SJSA1 (cell line): ENCODE measurements around the gene REPIN1. TPM values are rescaled to one million over a fixed set of nuclear protein-coding genes. Genes with fewer than 3 reads are reported as not detected.

Experiments used
- DNase-seq, 2 experiments: peaks; one replicate each; pipeline ENCODE4 v3.0.0-alpha.2; 2015 to 2020; ENCODE audit warnings: low spot score in 2 of 2, low read depth in 1 of 2
- H3K27ac ChIP-seq: fragments of 250-450 bp; sonication (Bioruptor Pico); 2 replicates; pipeline ENCODE4 v1.5.1; 2020; ENCODE audit warnings: mild to moderate bottlenecking, moderate library complexity
- H3K27me3 ChIP-seq: fragments of 250-450 bp; sonication (Bioruptor Pico); replicated peaks from 2 replicates; pipeline ENCODE4 v1.5.1; 2020; ENCODE audit warnings: mild to moderate bottlenecking, moderate library complexity
- H3K36me3 ChIP-seq: fragments of 250-450 bp; sonication (Bioruptor Pico); 2 replicates; pipeline ENCODE4 v1.5.1; 2020; ENCODE audit warnings: mild to moderate bottlenecking
- H3K4me1 ChIP-seq: fragments of 250-450 bp; sonication (Bioruptor Pico); replicated peaks from 2 replicates; pipeline ENCODE4 v1.6.1; 2021; ENCODE audit warnings: mild to moderate bottlenecking
- H3K4me3 ChIP-seq: fragments of 250-450 bp; sonication (Bioruptor Pico); 2 replicates; pipeline ENCODE4 v1.5.1; 2020; ENCODE audit warnings: mild to moderate bottlenecking
- H3K9me3 ChIP-seq: fragments of 250-450 bp; sonication (Bioruptor Pico); replicated peaks from 2 replicates; pipeline ENCODE4 v1.5.1; 2020; ENCODE audit warnings: mild to moderate bottlenecking
- total RNA-seq: library from RNA; depleted of rRNA; stranded (reverse); fragments of >200 nt; shearing (Covaris generic); gene quantifications from 2 replicates; pipeline ENCODE4 v1.2.3, GENCODE V29; 2014; rRNA removed

The REPIN1 gene
- total RNA-seq = 55.7 and 62.4 TPM in 2 replicates

DNA sequence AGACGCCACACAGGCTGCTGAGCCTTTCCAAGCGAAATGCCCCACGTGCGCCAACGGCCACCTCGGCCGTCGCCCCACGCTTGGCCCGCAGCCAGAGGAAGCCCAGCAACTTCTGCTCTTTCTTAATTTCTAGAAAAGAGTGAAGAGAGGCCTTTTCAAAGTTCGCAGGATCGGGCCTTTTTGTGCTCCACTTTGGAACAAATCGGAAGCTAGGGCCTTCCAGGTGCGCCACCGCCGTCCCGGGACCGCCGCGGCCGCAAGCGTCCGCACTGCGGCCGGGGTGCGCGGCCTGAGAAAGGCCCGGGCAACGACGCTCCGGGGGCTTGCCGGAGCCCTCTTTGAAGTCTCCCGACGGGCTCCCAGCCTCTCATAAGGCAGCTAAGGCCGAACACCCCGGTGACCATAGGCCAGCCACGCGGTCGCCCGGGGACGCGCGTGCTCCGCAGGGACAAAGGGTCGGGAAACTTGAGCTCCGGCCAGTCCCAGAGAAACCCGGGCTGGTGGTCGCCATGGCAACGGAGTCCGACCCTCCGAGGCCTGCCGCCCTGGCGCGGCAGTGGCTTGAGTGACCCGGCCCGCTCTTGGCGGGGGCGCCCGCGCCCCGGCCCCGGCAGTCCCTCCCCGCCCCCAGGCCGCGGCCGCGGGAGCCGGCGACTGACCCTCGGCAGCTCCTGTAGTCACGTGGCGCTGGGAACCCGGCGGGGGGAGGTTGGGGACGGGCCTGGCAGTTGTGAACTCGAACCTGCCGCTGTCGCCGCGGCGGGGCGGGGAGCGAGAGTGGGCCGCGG, at the start of gene REPIN1:
TSS of gene REPIN1 (plus strand) at position 727 of the 788 bp plus-strand sequence. CDS start 890 bp downstream, outside the sequence.
- Histone ChIP-seq H3K27ac (peak within 1 kb of the TSS; percentile 89), H3K9me3 (no peaks in the 10 kb centered on the region)
- DNase-seq = peak; percentile 78 to 91

DNA sequence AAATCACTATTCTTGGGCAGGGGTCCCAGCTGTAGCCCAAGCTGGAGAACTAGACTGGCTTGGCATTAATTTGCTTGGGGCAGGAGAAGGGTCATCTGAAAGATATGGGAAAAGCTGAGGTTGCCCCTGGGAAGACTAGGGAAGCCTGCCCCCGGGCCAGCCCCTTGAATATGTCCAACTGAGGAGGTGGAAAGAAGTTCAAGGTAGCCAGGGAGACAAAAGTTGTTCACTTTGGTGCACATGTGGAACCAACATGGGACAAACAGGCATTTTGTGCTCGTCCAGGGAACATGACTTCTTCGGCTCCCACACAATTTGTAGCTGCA, 46.9 kb upstream of the REPIN1 start:
- H3K4me1 ChIP-seq = no peaks in the 10 kb centered on the region
- H3K27me3 ChIP-seq = no peaks in the 10 kb centered on the region
- DNase-seq = no peak
- H3K9me3 ChIP-seq = no peaks in the 10 kb centered on the region
- no peak overlapping the region for H3K4me3 ChIP-seq
- H3K27ac ChIP-seq = no peak overlapping the region
- no peaks in the 10 kb centered on the region for H3K36me3 ChIP-seq

More for the DNA sequence above, at the start of gene REPIN1:
- Histone ChIP-seq H3K4me1 (peaks cover 18% of the 10 kb centered on the region), H3K4me3 (peak within 1 kb of the TSS; percentile 93), H3K36me3 (peaks cover 44% of the 10 kb centered on the region), H3K27me3 (no peaks in the 10 kb centered on the region)

DNA sequence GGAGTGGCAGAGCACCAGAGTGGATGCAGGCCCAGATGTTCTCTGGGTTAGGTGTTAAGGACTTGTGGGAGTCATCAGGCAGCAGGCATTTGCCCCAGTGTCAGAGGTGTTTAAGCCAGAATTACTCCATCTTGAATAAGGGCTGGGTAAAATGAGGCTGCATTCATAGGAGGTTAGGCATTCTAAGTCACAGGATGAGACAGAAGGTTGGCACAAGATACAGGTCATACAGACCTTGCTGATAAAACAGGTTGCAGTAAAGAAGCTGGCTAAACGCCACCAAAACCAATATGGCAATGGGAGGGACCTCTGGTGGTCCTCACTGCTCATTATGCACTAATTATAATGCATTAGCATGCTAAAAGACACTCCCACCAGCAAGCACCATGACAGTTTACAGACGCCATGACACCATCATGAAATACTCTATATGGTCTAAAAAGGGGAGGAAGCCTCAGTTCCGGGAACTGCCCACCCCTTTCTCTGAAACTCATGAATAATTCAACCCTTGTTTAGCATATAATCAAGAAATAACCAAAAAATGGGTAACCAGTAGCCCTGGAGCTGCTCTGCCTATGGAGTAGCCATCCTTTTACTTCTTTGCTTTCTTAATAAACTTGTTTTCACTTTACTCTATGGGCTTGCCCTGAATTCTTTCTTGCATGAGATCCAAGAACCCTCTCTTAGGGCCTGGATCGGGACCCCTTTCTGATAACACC, 46.3 kb upstream of the REPIN1 start:
- DNase-seq = no peak
- no peaks in the 10 kb centered on the region for H3K36me3 ChIP-seq
- no peaks in the 10 kb centered on the region for H3K9me3 ChIP-seq
- no peaks in the 10 kb centered on the region for H3K27me3 ChIP-seq
- no peak overlapping the region for H3K4me3 ChIP-seq
- H3K4me1 ChIP-seq = no peaks in the 10 kb centered on the region
- H3K27ac ChIP-seq = no peak overlapping the region

DNA sequence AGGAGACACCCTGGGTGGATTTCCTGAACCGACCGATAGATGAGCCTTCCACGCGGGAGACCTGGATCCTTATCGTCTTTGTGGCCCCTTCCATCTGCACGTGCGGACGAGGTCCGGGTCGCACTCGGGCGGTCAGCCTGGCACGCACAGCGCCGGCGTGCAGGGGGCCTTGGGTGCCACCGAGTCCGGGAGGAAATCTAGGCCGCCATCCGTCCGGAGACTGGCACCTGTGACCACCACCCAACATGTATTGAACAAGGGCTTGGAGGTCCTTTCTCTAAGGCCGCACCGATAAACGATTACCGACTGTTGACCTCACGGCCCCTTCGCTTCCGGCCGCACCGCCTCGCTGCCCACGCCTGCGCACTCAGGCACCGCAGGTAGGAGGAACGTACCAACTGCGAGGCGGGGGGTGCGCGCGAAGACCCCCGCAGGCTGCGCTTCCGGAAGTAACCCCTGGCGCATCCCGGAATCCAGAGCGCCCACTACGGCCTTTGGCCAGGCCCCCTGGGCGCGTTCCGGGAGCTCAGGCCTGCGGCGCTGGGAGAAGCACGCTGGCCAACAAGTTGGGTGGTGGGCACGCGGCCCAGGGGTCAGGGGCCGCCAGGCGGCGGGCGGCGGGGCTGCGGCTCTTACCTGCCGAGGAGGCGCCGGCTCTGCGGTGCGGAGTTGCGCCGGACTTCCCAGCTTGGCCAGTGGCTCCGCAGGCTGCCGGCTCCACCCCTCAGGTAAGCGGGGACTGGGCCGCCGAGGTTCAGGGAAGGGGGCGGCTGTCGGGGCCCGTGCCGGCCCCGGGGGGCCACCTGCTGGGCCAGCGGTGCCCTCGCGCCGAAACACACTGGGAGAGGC, 45.6 kb upstream of the REPIN1 start, which contains the start of the genes ACTR3C and LRRC61:
TSS of gene ACTR3C (minus strand) at position 713 of the 849 bp plus-strand sequence. CDS start 28,249 bp downstream, outside the sequence.
TSS of gene LRRC61 (plus strand) at position 523 of the 849 bp plus-strand sequence. CDS start 13,507 bp downstream, outside the sequence.
- Histone ChIP-seq H3K4me3 (no peak within 1 kb of the TSS), H3K4me1 (no peaks in the 10 kb centered on the region), H3K36me3 (no peaks in the 10 kb centered on the region), H3K27me3 (no peaks in the 10 kb centered on the region), H3K9me3 (no peaks in the 10 kb centered on the region), H3K27ac (no peak within 1 kb of the TSS)
- DNase-seq = no peak

DNA sequence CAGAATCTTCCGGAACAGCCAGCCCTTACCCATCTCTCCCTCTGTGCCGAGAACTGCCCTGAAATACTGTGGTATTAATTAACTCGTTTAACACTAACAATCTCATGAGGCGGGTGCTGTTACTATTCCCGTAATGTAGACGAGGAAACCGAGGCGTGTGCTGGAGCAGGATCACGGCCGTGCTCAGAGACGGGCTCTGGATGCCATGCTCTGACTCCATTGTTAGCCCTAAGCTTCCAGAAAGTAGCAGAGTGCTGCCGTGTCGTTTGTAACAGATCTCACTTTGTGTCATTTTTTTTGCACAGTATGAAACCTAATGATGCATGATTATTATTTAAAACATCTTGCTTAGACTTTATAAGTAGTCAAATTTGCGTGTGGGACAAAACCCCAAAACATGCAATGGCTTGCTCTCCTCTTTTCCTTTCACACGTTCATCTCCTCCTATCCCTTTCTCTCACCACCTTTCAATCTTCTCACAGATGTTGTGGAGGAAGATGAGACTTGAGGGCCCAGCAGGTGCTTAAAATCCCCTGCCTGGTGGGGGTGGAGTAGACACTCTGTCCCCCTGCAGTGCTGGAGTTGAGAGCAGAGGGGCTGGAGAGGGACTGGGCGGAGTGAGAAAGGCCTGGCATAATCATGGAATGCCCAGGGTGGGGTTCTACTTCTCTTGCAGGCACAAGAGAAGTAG, 44.8 kb upstream of the REPIN1 start:
- Histone ChIP-seq H3K27ac (no peak overlapping the region), H3K4me3 (no peak overlapping the region), H3K9me3 (no peaks in the 10 kb centered on the region), H3K36me3 (no peaks in the 10 kb centered on the region), H3K4me1 (no peaks in the 10 kb centered on the region), H3K27me3 (no peaks in the 10 kb centered on the region)
- no peak for DNase-seq

DNA sequence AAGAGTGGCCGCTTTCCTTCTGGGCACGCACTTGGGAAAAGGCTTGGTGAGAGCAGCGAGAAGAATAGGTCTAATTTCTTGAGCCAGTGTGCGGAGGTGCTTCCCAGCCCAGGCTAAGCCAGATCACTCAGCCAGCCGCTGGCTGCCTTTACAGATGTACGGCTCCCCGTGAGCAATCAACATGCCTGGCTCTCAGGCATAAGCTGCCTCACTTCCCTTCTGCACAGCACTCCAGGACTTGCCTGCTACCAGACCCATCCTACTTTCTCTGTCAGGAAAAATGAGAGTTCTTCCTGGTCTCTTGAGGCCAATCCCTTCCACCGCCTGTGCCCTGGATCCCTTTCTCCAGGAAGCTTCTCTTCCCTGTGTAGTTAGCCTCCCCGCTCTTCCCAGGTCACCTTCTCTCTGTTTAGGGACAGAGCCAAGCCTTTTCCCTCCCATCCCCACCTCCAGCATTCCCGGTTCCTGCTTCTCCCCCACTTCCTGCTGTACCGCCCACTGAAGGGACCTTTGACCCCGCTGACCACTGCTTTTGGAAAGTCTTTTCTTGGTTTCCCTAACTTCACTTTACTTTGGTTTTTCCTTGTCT, 44.2 kb upstream of the REPIN1 start:
- no peak overlapping the region for H3K27ac ChIP-seq
- no peaks in the 10 kb centered on the region for H3K36me3 ChIP-seq
- no peak for DNase-seq
- H3K9me3 ChIP-seq = no peaks in the 10 kb centered on the region
- no peaks in the 10 kb centered on the region for H3K4me1 ChIP-seq
- H3K4me3 ChIP-seq = no peak overlapping the region
- no peaks in the 10 kb centered on the region for H3K27me3 ChIP-seq

DNA sequence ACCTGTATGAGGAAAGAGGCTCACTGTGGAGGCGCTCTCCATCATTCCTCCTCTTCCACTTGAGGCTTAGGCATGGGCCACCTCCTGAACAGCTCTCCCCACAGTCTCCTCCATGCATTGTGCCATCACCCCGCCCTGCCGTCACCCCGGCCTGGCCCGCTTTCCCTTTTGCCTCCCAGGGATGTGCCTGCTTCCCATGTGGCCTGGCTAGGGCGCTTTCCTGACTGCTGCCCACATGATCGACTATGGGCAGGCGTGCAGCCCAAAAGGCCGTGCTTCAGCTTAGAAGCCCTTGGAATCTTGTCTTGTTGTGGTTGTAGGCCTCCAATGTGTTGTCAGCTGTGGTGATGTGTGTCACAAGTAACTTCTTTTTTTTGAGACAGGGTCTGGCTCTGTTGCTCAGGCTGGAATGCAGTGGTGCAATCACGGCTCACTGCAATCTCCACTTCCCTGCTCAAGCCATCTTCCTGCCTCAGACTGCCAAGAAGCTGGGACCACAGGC, 43.5 kb upstream of the REPIN1 start:
- Histone ChIP-seq H3K27ac (no peak overlapping the region), H3K9me3 (no peaks in the 10 kb centered on the region), H3K4me3 (no peak overlapping the region), H3K27me3 (no peaks in the 10 kb centered on the region), H3K4me1 (no peaks in the 10 kb centered on the region), H3K36me3 (no peaks in the 10 kb centered on the region)
- no peak for DNase-seq

DNA sequence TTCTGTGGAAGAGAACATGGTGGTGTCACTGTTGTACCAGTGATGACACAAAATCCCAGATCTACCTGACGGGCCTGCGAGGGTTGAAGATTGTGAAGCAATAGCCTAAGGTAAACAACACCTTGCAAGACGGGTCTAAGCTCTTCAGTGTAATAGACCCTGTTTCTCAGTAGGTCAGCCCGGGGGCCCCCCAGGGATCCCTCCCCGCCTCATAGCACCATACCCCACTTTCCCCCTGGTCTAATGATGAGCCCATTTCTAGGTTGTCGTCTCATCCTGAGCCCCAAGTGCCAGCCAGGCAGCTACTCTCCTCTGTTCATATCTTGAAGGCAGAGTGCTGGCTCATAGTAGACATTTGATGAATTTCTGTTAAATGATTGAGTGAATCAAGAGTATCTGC, 42.7 kb upstream of the REPIN1 start:
- Histone ChIP-seq H3K27me3 (no peaks in the 10 kb centered on the region), H3K27ac (no peak overlapping the region), H3K4me1 (no peaks in the 10 kb centered on the region), H3K4me3 (no peak overlapping the region), H3K36me3 (no peaks in the 10 kb centered on the region), H3K9me3 (no peaks in the 10 kb centered on the region)
- no peak for DNase-seq

DNA sequence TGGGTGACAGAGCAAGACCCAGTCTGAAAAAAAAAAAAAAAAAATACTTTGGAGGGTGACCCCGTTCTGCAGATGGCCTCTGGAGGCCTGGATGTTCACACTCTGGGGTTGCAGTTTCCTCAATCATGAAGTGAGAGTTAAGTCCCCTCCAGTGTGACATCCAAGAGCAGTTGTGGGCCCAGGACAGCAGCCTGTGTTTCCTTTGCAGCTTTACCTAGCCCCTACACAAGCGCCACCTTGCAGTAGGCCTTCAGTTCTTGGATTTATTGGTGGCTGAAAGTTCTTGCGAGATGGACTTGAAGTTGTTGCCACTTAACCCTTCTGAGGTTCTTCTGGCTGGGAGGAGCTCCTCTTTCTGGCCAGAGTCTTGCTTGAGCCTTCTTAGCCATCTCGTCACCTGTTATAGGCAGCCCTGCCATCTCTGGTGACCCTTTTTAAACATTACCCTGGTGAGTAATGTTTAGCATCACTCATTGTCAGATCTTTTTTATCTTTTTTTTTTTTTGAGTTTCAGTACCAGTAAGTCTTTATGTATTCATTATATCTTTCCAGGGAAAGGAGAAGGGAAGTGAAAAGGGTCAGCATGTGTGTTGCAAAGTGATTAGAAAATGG, 41.9 kb upstream of the REPIN1 start:
- no peak overlapping the region for H3K27ac ChIP-seq
- H3K4me1 ChIP-seq = no peaks in the 10 kb centered on the region
- DNase-seq = no peak
- H3K4me3 ChIP-seq = no peak overlapping the region
- H3K36me3 ChIP-seq = no peaks in the 10 kb centered on the region
- H3K27me3 ChIP-seq = no peaks in the 10 kb centered on the region
- no peaks in the 10 kb centered on the region for H3K9me3 ChIP-seq

DNA sequence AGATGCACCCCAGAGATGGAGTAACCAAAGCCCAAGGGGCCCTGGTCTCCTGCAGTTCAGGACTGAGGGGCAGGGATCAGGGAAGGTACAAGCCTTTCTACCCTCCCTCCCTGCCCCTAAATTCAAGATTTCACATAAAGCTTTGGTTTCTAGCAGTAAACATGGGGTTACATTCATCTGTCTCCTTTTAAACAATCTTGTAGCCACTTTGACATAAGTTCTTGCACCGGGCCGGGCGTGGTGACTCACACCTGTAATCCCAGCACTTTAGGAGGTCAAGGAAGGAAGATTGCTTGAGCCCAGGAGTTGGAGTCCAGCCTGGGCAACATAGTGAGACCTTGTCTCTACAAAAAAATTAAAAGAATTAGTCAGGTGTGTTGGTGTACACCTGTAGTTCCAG, 41.3 kb upstream of the REPIN1 start:
- Histone ChIP-seq H3K4me3 (no peak overlapping the region), H3K4me1 (no peaks in the 10 kb centered on the region), H3K27me3 (no peaks in the 10 kb centered on the region), H3K9me3 (no peaks in the 10 kb centered on the region), H3K36me3 (no peaks in the 10 kb centered on the region), H3K27ac (no peak overlapping the region)
- DNase-seq = no peak

DNA sequence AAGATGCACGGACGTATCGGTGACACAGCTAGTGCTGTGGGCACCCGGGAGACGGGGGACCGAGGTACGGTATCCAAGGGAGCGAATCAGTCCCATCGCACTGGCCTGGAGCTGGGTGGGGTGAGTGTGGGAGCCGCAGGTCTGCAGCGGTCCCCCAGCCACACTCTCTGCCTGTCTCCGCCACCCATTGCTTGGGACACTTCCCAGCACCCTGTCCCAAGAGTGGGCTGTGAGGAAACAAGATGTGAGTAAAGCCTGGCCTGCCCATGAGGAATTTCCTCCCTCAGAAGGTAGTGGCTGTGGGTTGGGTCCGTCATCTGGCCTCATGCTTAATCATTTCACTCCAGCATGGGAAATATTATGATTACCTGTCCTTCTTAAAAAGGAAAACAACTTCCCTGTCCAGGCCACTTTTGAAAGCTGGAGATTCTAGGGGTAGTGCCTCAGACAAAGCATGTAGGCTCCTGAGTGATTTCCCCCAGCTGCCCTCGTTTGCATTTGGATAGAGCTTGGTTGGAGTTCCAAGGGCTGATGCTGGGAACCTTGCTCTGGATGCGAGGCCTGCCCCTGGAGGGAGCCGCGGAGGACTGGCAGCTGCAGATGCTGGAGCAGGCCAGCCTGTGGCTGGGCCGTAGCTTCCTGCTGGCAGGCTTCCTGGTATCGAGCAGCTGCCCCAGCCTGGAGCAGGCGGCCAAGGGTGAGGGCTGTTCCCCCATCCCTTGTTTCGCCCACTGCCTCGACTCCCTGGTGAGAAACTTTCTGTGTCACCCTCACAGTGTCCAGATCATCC, 39.1 kb upstream of the REPIN1 start:
- DNase-seq = no peak
- no peak overlapping the region for H3K4me3 ChIP-seq

More for the DNA sequence above, 39.1 kb upstream of the REPIN1 start:
- Histone ChIP-seq H3K27me3 (no peaks in the 10 kb centered on the region), H3K4me1 (no peaks in the 10 kb centered on the region), H3K36me3 (no peaks in the 10 kb centered on the region), H3K27ac (no peak overlapping the region), H3K9me3 (no peaks in the 10 kb centered on the region)
